Tibial nerve (tissue), 4 donors: Measurements from ENCODE around the gene SLC25A15. TPM values are rescaled to one million over a fixed set of nuclear protein-coding genes. Genes with fewer than 3 reads are reported as not detected.
A peak's percentile ranks its signal among the peaks of the same experiment; 100 is the strongest.

ENCODE experiments used
- DNase-seq, 2 donors: peaks; one replicate each; pipeline ENCODE4 v3.0.0-alpha.2; 2019; ENCODE audit warnings: low spot score in 2 of 2
- H3K27ac ChIP-seq, 4 donors: fragments of 200-600 bp; sonication (generic) in 3 of 4; one replicate each; pipeline ENCODE4 v1.5.1; 2017 to 2019; ENCODE audit warnings: mild to moderate bottlenecking in 1 of 4
- H3K27me3 ChIP-seq, 2 donors: fragments of 200-600 bp; sonication (generic) in 1 of 2; one replicate each; pipeline versions ENCODE4 v1.5.1 to v1.6.0; 2017 to 2019
- H3K36me3 ChIP-seq, 3 donors: fragments of 200-600 bp; sonication (generic); one replicate each; pipeline ENCODE4 v1.5.1; 2018 to 2019
- H3K4me1 ChIP-seq, 4 donors: fragments of 200-600 bp; sonication (generic) in 3 of 4; one replicate each; pipeline ENCODE4 v1.5.1; 2017 to 2019
- H3K4me3 ChIP-seq, 4 donors: fragments of 200-600 bp; sonication (generic) in 3 of 4; one replicate each; pipeline ENCODE4 v1.5.1; 2017 to 2019; ENCODE audit warnings: mild to moderate bottlenecking in 1 of 4, moderate library complexity in 1 of 4
- H3K9me3 ChIP-seq, 4 donors: fragments of 200-600 bp; sonication (generic) in 3 of 4; one replicate each; pipeline ENCODE4 v1.5.1; 2017 to 2019
- EP300 ChIP-seq, 2 donors: sonication (generic); formaldehyde crosslinking; IDR thresholded peaks; one replicate each; pipeline ENCODE4 v1.6.1; 2017; ENCODE audit warnings: antibody characterized with exemption in 2 of 2, mild to moderate bottlenecking in 1 of 2
- POLR2A ChIP-seq, 2 donors: fragments of 450-650 bp; IDR thresholded peaks; one replicate each; pipeline ENCODE4 v1.6.1; 2017; ENCODE audit warnings: antibody characterized with exemption in 2 of 2, mild to moderate bottlenecking in 2 of 2, moderate library complexity in 2 of 2
- WGBS, 2 donors: methylation state at CpG; one replicate each; pipeline ENCODE4 v1.1.5; 2018; 5-methylcytosine and 5-hydroxymethylcytosine counted together
- total RNA-seq, 4 donors: library from RNA; depleted of rRNA; stranded (reverse); fragments of >200 nt; gene quantifications; one replicate each; pipeline ENCODE4 v1.1.0, GENCODE V29; 2016
- TF ChIP-seq, protein P1 (sequence below), 5 experiments: fragments of 200-600 bp in 3 of 5; fragments of 450-650 bp in 2 of 5; sonication (generic) in 3 of 5; IDR thresholded peaks; one replicate each; pipeline ENCODE4 v1.5.1; 2016 to 2019; ENCODE audit warnings: antibody characterized with exemption in 5 of 5, mild to moderate bottlenecking in 3 of 5, moderate library complexity in 2 of 5

Gene SLC25A15
- total RNA-seq, 4 donors from 2014 or later: 3.1 to 9.4 (median 7.0) TPM

DNA sequence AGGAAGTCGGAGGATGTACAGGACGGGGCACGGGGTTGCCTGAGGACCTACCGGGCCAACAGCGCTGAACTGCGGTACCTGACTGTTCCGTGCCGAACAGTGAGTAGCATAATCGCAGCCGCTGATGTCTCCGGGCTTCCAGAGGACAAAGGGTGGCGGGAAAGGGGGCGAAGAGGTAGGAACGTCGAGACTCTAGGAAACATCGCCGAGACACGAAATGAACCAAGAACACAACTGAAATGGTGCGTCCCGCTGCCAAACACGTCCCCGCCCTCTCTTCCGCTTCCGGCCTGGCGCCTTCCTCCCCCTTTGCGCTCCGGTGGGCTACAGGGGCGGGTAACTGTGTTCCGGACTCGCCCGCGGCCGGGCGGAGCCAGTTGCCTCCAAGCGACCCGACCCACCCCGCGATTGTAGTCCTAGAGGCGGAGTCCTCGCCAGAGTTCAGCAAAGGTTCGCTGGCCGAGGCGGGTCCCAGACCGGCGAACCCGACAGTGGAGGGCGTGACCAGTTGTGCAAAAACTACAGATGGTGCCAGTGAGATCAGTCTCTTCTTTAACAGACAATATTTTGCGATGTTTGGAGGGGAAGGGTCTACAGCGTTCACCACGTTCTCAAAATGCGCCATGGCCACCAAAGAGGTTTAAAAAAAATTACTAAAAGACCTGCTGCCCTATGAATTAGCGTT, 18.3 kb upstream of the SLC25A15 start, which contains the start of gene MRPS31:
Gene MRPS31, minus strand, starts transcription at position 257 of the 685 bp plus-strand sequence. Its CDS starts 54 bp downstream, at position 203.
- H3K4me3 ChIP-seq: peak within 1 kb of the TSS; percentile 61 to 85 (median 70)
- H3K4me1 ChIP-seq: peaks cover 0 to 17% (median 6%) of the 10 kb centered on the region in 4 donors
- H3K36me3 ChIP-seq: peaks cover 0 to 8% (median 0%) of the 10 kb centered on the region in 3 donors
- no peaks in the 10 kb centered on the region for H3K27me3 ChIP-seq
- no peaks in the 10 kb centered on the region for H3K9me3 ChIP-seq
- DNase-seq: peak; percentile 86 to 87
- TF ChIP-seq, protein P1, sequence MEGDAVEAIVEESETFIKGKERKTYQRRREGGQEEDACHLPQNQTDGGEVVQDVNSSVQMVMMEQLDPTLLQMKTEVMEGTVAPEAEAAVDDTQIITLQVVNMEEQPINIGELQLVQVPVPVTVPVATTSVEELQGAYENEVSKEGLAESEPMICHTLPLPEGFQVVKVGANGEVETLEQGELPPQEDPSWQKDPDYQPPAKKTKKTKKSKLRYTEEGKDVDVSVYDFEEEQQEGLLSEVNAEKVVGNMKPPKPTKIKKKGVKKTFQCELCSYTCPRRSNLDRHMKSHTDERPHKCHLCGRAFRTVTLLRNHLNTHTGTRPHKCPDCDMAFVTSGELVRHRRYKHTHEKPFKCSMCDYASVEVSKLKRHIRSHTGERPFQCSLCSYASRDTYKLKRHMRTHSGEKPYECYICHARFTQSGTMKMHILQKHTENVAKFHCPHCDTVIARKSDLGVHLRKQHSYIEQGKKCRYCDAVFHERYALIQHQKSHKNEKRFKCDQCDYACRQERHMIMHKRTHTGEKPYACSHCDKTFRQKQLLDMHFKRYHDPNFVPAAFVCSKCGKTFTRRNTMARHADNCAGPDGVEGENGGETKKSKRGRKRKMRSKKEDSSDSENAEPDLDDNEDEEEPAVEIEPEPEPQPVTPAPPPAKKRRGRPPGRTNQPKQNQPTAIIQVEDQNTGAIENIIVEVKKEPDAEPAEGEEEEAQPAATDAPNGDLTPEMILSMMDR (IDR thresholded peaks at IDR 0.05): peak in 1 of 5 experiments; percentile 19
- peak in 1 of 2 donors; percentile 95 for TF ChIP-seq EP300 (IDR thresholded peaks at IDR 0.05)
- TF ChIP-seq POLR2A (IDR thresholded peaks at IDR 0.05): peak; percentile 37 to 57
- 0 to 1% methylated on average over 46 to 49 of the region's 52 CpGs for WGBS, 2 donors
- H3K27ac ChIP-seq: peak within 1 kb of the TSS; percentile 64 to 91 (median 88)

DNA sequence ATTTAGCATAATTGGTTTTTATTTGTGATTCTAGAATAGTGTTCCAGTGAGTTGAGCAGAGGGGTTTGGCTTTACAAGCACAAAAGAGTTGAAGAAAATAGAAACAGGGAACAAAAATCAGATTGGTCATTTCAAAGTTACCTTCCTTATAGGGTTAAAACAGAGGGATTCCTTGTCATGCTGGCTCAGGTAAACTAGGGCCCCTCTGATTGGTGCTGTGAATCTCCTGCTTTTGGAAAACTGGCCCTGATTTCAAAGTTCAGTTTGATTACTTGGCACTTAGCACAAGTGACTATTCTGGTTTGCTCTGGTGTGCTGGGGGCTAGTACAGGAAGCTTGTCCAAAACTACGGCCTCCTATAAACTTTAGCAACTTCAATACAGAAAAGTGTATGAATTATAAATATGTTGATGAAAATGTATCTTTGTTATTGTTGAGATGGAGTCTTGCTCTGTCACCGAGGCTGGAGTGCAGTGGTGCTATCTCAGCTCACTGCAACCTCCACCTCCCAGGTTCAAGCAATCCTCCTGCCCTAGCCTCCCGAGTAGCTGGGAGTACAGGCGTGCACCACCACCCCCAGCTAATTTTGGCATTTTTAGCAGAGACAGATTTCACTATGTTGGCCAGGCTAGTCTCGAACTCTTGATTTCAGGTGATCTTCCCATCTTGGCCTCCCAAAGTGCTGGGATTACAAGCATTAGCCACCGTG, 16.5 kb upstream of the SLC25A15 start:
- no peak overlapping the region for H3K27ac ChIP-seq
- no peaks in the 10 kb centered on the region for H3K9me3 ChIP-seq
- H3K4me3 ChIP-seq: no peak overlapping the region
- H3K4me1 ChIP-seq: peaks cover 0 to 17% (median 9%) of the 10 kb centered on the region in 4 donors
- H3K27me3 ChIP-seq: no peaks in the 10 kb centered on the region
- no peaks in the 10 kb centered on the region for H3K36me3 ChIP-seq
- WGBS, 2 donors: 97% methylated on average over 6 of the region's 6 CpGs
- DNase-seq: no peak
- TF ChIP-seq POLR2A (IDR thresholded peaks at IDR 0.05) (no peak), EP300 (IDR thresholded peaks at IDR 0.05) (no peak)
- TF ChIP-seq, protein P1 (IDR thresholded peaks at IDR 0.05): no peak

DNA sequence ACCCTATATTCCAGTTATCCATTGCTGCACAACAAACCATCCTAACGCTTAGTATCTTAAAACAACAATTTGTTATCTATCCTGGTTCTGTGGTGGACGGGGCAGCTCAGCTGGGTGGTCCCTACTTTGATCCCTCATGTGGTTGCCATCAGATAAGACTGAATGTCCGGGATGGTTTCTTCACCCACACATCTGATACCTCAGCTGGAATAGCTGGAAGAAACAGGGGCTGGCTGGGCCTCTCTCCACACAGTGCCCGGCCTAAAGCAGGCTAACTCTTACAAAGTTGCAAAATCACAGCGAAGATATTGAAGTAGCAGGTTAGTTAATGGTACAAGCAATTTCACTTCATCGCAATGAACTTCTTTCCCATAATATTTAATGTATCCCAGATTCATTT, 14.7 kb upstream of the SLC25A15 start:
- WGBS, 2 donors: 58 to 63% methylated on average over 6 of the region's 6 CpGs
- H3K36me3 ChIP-seq: no peaks in the 10 kb centered on the region
- no peaks in the 10 kb centered on the region for H3K27me3 ChIP-seq
- no peaks in the 10 kb centered on the region for H3K9me3 ChIP-seq
- H3K4me3 ChIP-seq: no peak overlapping the region
- no peak overlapping the region for H3K27ac ChIP-seq
- DNase-seq: no peak
- H3K4me1 ChIP-seq: peaks cover 0 to 12% (median 6%) of the 10 kb centered on the region in 4 donors
- TF ChIP-seq EP300 (IDR thresholded peaks at IDR 0.05) (no peak), POLR2A (IDR thresholded peaks at IDR 0.05) (no peak)
- TF ChIP-seq, protein P1 (IDR thresholded peaks at IDR 0.05): no peak

DNA sequence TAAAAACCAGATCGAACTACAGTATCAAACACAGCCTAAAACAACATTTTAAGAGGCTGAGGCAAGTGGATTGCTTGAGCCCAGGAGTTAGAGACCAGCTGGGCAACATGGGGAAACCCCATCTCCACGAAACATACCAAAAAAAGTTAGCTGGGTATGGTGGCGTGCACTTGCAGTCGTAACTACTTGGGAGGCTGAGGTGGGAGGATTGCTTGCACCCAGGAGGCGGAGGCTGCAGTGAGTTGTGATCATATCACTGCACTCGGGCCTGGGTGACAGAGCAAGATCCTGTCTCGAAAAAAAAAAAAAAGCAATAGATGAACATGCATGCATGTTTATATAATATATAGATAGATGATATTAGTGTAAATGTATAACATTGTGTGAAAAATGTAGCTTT, 13.2 kb upstream of the SLC25A15 start:
- WGBS, 2 donors: 85 to 94% methylated on average over 7 of the region's 7 CpGs
- no peak for DNase-seq

More for the DNA sequence above, 13.2 kb upstream of the SLC25A15 start:
- no peaks in the 10 kb centered on the region for H3K27me3 ChIP-seq
- H3K27ac ChIP-seq: no peak overlapping the region
- peaks cover 0 to 4% (median 2%) of the 10 kb centered on the region in 4 donors for H3K4me1 ChIP-seq
- TF ChIP-seq POLR2A (IDR thresholded peaks at IDR 0.05) (no peak), EP300 (IDR thresholded peaks at IDR 0.05) (no peak)
- TF ChIP-seq, protein P1 (IDR thresholded peaks at IDR 0.05): no peak
- H3K9me3 ChIP-seq: no peaks in the 10 kb centered on the region
- no peak overlapping the region for H3K4me3 ChIP-seq
- no peaks in the 10 kb centered on the region for H3K36me3 ChIP-seq
